Lower leg skin (tissue), 4 donors: ENCODE data around the gene S100Z. TPM values are rescaled to one million over a fixed set of nuclear protein-coding genes. Genes with fewer than 3 reads are reported as not detected.
"Not testable (repeated sequence)": the region's sequence is repeated elsewhere in the genome, so short reads cannot be mapped to it uniquely, and the experiment has no call there.

Experiments used
- DNase-seq, 2 donors: peaks; one replicate each; pipeline ENCODE4 v3.0.0-alpha.2; 2019; ENCODE audit warnings: low spot score in 2 of 2
- H3K4me3 ChIP-seq: fragments of 200-600 bp; sonication (generic); 2 replicates; pipeline ENCODE4 v1.5.1; 2017; ENCODE audit warnings: mild to moderate bottlenecking, low read depth; ENCODE audit not compliant: poor library complexity, severe bottlenecking
- POLR2A ChIP-seq, 2 donors: fragments of 450-650 bp; IDR thresholded peaks; one replicate each; pipeline ENCODE4 v1.6.1; 2016 to 2017; ENCODE audit warnings: antibody characterized with exemption in 2 of 2, mild to moderate bottlenecking in 1 of 2, moderate library complexity in 1 of 2
- WGBS, 2 donors: methylation state at CpG; one replicate each; pipeline ENCODE4 v1.1.5; 2018; 5-methylcytosine and 5-hydroxymethylcytosine counted together
- intact Hi-C: fragments of 100-400 bp; cut with DNase I; formaldehyde crosslinking; loops from one replicate; pipeline ENCODE4 v1.15.0; 2023; ENCODE audit warnings: low total_unique reads
- total RNA-seq, 4 donors: library from RNA; depleted of rRNA; stranded (reverse); fragments of >200 nt; gene quantifications; one replicate each; pipeline ENCODE4 v1.1.0, GENCODE V29; 2016
- TF ChIP-seq, protein P1 (sequence below), 3 donors: fragments of 450-650 bp; IDR thresholded peaks; one replicate each; pipeline ENCODE4 v1.5.1; 2016; ENCODE audit warnings: antibody characterized with exemption in 3 of 3, mild to moderate bottlenecking in 3 of 3, moderate library complexity in 2 of 3

Gene S100Z
- total RNA-seq, 4 donors from 2014 or later = not detected

DNA sequence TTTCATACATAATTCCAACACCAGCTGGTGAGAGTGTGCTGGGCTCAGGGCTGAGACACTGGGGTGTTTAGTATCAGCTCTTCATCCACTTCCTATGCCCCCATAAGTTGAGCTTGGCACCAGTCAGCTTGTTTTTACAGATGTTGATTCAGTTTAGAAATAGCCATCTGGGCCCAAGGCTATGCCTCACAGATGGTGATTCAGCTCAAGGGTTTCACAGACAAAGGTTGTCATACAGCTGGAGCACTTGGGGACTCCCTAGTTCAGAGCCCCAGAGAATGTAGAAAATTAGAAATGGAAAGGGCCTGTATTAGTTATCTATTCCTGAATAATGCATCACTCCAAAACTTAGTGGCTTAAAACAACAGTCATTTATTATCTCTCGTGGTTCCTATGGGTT lies 92.8 kb downstream of the S100Z start:
- WGBS, 2 donors = 69 to 72% methylated on average over 1 of the region's 1 CpG
- intact Hi-C loops = no loop called here
- no peak for TF ChIP-seq POLR2A (IDR thresholded peaks at IDR 0.05)
- TF ChIP-seq, protein P1, sequence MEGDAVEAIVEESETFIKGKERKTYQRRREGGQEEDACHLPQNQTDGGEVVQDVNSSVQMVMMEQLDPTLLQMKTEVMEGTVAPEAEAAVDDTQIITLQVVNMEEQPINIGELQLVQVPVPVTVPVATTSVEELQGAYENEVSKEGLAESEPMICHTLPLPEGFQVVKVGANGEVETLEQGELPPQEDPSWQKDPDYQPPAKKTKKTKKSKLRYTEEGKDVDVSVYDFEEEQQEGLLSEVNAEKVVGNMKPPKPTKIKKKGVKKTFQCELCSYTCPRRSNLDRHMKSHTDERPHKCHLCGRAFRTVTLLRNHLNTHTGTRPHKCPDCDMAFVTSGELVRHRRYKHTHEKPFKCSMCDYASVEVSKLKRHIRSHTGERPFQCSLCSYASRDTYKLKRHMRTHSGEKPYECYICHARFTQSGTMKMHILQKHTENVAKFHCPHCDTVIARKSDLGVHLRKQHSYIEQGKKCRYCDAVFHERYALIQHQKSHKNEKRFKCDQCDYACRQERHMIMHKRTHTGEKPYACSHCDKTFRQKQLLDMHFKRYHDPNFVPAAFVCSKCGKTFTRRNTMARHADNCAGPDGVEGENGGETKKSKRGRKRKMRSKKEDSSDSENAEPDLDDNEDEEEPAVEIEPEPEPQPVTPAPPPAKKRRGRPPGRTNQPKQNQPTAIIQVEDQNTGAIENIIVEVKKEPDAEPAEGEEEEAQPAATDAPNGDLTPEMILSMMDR (IDR thresholded peaks at IDR 0.05) = no peak
- H3K4me3 ChIP-seq = no peak overlapping the region
- no peak for DNase-seq

DNA sequence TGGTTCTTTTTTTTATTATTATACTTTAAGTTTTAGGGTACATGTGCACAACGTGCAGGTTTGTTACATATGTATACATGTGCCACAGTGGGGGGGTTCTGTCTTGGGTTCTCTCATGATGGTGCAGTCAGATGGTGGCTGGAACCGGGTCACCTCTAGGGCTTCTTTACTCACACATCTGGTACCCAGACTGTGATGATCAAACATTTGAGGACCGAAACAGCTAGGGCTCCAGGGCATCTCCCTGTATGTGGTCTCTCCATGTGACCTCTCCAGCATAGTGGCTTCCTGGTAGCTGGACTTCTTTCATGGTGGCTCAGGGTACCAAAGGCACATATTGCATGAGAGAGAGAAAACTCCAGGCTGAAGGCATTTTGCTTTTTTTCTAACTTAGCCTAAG lies 93.2 kb downstream of the S100Z start:
- DNase-seq = no peak
- TF ChIP-seq, protein P1 (IDR thresholded peaks at IDR 0.05) = no peak
- TF ChIP-seq POLR2A (IDR thresholded peaks at IDR 0.05) = no peak
- WGBS, 2 donors = 46 to 71% methylated on average over 3 of the region's 3 CpGs
- H3K4me3 ChIP-seq = no peak overlapping the region
- intact Hi-C loops = no loop called here

DNA sequence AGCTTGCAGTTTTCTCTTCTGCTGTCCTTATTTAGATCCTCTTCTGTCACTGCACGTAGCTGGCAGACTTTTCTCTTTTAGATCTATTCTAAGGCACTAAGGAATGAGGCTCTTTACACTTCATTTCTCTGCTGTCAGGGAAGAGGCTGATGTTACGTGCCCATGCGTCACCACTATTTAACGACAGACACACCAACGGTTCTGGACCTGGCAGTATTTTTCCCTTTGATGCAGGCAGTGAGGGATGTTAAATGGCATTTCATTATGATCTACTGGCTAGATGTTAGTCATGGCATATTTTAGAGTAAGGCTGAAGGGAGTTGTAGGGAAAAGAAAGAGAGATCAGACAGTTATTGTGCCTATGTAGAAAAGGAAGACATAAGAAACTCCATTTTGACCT lies 94.8 kb downstream of the S100Z start:
- WGBS, 2 donors = 68 to 71% methylated on average over 5 of the region's 5 CpGs
- TF ChIP-seq POLR2A (IDR thresholded peaks at IDR 0.05) = no peak
- TF ChIP-seq, protein P1 (IDR thresholded peaks at IDR 0.05) = no peak
- DNase-seq = no peak
- intact Hi-C loops = no loop called here
- H3K4me3 ChIP-seq = no peak overlapping the region

DNA sequence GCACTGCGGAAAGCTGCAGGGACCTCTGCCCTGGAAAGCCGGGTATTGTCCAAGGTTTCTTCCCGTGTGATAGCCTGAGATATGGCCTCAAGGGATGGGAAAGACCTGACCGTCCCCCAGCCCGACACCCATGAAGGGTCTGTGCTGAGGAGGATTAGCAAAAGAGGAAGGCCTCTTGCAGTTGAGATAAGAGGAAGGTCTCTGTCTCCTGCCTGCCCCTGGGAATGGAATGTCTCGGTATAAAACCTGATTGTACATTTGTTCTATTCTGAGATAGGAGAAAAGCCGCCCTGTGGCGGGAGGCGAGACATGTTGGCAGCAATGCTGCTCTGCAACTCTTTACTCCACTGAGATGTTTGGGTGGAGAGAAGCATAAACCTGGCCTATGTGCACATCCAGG lies 95.4 kb downstream of the S100Z start:
- WGBS, 2 donors = 73 to 80% methylated on average over 9 of the region's 9 CpGs
- intact Hi-C loops, H3K4me3 ChIP-seq, DNase-seq: not testable (repeated sequence)

DNA sequence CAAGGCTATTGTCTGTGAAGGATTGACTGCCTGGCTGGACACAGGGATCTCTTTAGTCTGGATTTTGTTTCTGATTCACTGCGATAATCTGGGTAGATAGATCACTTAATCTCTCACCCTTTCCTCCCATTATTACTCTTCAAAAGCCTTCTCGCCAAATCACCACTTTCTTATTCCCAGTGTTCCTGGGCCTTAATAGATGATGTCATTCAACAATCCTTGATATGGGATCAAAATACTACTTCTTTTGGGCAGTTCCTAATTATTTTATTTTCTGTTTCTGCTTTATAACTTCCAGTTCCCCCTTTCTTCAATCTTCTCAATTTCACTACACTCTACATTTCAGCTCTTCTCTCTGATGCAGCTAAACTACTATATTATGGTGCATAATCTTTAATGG lies 96.3 kb downstream of the S100Z start:
- TF ChIP-seq, protein P1 (IDR thresholded peaks at IDR 0.05) = no peak
- no peak overlapping the region for H3K4me3 ChIP-seq
- WGBS, 2 donors = 92 to 93% methylated on average over 2 of the region's 2 CpGs
- DNase-seq = no peak
- intact Hi-C loops = no loop called here

DNA sequence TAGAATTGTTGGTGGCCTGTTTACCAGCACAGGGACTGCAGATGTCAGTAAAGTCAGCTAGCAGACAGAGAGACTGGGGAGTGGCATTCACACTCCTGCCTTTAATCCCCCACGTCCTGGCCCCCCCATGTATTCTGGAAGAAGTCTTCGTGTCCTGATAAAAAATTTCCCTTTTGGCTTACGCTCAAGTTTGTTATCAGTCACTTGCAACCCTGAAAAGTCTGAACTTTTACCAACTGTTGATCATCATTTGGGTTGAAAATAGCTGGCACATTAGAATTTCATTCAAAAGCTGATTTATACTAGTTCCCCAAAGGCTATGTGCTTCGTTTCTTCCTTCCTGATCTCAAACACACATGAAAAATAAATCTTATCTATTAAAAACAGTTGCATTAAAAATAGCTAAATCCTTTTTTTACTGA lies 97.3 kb downstream of the S100Z start:
- no peak overlapping the region for H3K4me3 ChIP-seq
- intact Hi-C loops = no loop called here
- WGBS, 2 donors = 25 to 27% methylated on average over 4 of the region's 4 CpGs
- TF ChIP-seq, protein P1 (IDR thresholded peaks at IDR 0.05) = no peak
- no peak for TF ChIP-seq POLR2A (IDR thresholded peaks at IDR 0.05)
- no peak for DNase-seq
